ENCODE measurements around the gene SGK1.
A peak's percentile ranks its signal among the peaks of the same experiment; 100 is the strongest.
"Not testable (repeated sequence)": the region's sequence is repeated elsewhere in the genome, so short reads cannot be mapped to it uniquely, and the experiment has no call there.

The SGK1 gene

DNA sequence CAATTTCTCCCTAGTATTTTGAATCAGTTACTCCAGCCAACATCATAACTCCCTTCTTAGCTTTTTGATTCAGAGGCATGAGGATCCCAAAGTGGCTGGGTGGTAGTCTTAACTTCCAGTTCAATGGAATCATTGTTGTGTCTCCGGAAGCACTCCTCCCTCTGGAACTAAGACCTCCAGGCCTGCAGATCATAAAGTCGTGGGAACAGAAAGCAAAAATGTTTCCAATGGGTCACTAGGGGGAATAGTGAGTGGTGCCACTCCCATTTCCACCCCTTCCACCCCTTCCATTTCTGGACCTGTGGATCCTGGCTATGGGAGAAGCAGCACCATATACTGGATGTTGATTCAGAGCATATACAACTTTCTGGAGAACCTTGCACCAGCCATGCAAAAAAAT lies 130.8 kb downstream of the SGK1 start:
- DNase-seq (ENCODE audit: low spot score) = no peak

DNA sequence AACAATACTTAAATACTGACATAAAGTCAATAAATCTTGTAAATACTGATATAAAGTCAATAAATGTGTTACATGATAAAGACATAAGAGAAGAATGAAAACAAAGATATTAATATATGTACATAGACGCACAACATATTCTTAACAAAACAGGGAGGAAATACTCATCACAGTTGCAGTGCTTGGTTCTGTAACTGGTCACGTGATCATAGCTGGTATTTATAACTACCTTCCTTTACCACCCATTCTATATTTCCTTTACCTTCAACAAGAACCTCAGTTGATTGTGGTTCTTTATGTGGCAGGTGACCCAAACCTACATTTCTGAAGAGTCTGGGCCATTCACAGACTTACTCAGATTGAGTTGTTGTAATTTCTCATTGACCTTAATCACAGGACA lies 131.6 kb downstream of the SGK1 start:
- no peak for DNase-seq (ENCODE audit: low spot score)

DNA sequence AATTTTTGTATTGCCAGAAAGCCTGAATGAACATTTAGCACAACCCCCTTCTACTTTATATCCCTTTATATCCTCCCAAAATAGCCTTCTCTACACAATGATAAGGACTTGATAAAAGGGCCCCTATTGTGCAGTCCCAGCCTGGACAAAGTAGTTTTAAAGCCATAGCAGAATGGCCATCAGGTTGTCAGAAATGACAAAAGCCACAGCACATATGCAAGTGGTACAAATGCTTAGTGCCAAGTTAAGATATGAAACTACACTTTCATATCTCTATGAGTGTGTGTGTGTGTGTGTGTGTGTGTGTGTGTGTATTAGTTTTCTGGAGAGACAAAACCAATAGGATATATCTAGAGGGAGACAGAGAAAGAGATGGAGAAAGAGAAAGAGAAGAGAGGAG lies 132.6 kb downstream of the SGK1 start:
- DNase-seq (ENCODE audit: low spot score) = no peak

DNA sequence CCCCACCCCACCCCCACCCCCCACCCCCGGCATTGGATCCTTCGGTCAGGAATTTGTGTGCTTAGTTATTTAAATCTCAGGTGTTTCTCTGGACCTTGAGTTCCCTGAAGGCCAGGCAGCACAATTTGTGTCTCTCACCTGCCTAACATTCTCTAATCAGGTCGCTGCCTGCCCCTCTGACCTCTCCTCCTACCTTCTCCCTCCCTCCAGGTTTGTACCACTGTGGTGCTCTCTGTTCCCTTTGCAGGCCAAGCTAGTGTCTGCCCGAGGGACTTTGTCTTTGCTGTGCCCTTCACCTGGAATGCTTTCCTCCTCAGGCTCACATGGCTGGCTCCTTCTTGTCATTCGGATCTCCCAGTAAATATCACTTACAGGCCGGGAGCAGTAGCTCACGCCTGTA lies 134.1 kb downstream of the SGK1 start:
- no peak for DNase-seq (ENCODE audit: low spot score)

DNA sequence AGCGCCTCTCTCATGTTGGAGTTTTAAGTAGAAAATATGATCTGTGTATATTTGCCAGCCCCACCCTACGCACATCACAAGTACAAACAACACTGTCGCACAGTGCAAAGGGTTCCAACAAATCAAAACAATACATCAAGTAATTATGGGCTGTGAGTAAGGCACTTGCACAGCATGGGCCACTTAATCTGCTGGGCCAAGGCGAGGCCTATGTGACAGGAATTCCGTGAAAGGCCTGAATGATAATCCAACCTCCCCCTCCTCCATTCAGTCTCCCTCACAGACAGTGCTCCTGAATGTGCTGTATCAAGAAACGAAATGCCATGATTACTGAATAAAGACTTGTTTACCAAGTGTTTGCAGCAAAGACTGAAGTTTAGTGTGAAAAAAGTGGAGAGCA lies 135.4 kb downstream of the SGK1 start:
- no peak for DNase-seq (ENCODE audit: low spot score)

DNA sequence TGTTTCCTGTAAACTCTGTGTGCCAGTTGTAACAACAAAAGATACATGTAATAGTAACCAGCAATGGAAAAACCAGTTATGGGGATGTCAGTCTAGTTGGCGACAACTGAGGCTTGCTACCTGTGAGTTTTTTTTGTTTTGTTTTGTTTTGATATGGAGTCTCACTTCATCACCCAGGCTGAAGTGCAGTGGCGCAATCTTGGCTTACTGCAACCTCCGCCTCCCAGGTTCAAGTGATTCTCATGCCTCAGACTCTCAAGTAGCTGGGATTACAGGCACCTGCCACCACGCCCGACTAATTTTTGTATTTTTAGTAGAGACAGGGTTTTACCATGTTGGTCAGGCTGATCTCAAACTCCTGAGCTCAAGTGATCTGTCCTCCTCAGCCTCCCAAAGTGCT lies 136.2 kb downstream of the SGK1 start:
- not testable (repeated sequence) for DNase-seq (ENCODE audit: low spot score)

DNA sequence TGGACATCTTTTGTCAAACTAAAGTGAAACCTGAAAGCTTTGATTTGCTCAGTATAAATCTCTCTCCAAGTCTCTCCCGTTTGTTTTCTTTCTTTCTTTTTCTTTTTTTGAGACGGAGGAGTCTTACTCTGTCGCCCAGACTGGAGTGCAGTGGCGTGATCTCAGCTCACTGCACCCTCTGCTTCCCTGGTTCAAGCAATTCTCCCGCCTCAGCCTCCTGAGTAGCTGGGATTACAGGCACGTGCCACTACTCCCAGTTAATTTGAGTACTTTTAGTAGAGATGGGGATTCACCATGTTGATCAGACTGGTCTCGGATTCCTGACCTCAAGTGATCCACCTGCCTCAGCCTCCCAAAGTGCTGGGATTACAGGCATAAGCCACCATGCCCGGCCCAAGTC lies 136.7 kb downstream of the SGK1 start:
- not testable (repeated sequence) for DNase-seq (ENCODE audit: low spot score)

DNA sequence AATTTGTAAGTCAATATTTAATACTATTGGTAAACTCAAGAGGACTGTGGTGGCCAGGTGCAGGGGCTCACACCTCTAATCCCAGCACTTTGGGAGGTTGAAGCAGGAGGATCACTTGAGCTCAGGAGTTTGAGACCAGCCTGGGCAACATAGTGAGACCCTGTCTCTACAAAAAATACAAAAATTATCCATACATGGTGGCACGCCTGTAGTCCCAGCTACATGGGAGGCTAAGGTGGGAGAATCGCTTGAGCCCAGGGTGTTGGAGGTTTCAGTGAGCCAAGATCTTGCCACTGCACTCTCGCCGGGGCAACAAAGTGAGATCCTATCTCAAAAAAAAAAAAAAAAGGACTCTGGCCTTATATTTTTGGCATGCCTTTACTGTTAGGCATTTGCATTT lies 137.4 kb downstream of the SGK1 start:
- DNase-seq (ENCODE audit: low spot score) = not testable (repeated sequence)

DNA sequence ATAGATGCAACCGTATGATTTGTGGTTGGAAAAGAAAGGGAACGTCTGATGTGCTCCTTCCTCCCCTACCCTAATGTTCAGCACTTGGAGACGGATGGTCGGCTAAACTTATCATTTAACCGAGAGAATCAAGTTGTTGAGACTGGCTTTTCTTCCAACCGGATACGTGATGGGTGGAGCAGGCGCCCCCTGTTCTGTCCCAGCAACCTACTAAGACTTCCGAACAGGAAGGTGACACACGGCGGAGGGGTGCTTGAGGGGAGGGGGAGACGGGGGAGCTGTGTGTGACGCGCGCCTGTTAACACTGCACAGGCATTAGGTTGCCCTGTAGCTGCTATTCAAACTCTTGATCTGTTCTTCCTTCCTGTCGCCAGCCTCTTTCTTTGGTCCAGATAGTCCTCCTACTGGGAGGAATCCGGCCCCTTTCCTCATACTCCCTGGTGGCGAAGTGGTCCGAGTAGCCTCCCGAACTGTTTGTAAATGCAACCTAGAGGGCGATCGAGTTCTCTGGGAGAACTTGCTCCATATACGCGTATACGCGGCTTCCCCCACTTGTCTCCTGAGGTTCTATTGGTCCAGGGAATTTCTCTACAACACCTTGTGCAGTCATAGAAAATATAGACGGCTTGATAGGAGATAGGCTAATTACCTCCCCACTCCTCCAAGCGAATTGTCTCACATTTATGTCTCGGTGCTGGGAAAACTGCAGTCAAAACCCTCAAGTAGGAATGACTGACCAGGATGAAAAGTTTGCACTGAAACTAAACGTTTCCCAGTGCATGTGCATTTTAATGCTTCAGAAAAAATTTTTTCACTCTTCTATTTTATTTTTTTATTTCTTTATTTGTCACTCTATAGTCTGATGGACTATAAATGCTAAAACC lies 139.5 kb downstream of the SGK1 start:
- peak; percentile 95 for DNase-seq (ENCODE audit: low spot score)

DNA sequence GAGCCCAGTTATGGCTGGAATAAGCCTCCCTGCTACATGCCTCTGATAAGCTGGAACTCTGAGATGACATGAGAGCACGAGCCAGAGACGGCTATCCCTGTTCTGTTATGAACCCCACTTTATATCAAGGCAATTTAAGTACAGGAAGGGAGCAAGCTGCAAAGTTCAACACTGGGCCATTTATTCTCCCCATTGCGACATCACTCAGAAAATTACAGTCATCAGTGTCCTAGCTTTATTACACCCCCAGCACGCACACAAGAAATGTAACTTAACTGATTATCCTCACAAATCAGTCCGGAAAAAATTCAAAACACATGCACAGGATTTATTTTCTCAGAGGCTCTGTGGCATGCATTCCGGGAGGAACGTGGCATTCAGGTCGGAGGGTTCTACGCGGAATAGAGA lies 140.2 kb downstream of the SGK1 start:
- DNase-seq (ENCODE audit: low spot score) = peak; percentile 55

DNA sequence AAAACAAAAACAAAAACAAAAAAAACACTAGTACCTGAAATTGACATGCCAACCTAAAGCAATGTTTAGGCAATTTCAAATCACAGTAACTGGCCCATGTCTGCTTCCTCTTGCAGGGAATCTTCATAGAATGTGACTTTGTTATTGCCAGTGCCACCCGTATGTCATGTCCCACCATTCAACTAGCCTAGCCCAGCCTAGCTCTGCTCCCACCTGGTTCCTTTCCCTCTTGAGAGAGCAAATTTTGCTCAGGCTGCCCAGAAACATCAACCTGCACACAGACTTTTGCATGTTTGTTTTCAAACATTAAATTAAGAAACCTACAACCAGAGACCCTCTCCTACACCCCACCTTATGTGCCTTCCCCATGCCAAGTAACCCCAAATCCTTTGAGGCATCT lies 140.7 kb downstream of the SGK1 start:
- DNase-seq (ENCODE audit: low spot score) = no peak

DNA sequence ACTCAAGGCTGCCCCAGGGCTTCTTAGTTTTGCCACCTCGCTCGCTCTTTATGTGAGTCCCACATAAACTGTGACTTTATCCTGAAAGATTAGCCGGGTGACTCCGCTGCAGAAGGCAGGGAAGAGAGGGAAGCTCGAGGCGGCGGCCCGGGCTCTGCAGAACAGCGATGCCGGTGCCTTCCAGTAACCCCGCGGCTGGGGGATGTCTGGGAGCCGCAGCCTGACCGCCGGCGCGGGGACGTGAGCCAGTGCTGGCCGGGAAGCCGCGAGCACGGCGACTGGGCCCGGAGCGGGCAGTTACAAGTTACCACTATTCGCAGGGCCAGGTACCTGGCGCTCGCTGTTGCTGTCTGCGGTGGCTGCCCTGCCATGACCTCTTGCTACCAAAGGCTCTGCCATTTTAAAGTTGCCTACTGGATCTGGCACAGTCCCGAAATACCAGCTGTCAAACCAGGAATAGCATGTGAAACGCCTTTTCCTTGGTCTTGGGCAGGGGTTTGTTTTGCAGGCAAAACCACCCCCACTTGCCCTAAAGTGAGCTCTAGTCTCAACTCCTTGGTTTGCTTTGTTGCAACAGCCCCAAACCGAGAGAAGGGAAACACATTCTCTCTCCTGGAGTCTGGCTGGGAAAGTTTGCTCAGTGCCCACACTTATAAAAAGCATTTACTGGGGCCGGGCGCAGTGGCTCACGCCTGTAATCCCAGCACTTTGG lies 141.5 kb downstream of the SGK1 start:
- no peak for DNase-seq (ENCODE audit: low spot score)

DNA sequence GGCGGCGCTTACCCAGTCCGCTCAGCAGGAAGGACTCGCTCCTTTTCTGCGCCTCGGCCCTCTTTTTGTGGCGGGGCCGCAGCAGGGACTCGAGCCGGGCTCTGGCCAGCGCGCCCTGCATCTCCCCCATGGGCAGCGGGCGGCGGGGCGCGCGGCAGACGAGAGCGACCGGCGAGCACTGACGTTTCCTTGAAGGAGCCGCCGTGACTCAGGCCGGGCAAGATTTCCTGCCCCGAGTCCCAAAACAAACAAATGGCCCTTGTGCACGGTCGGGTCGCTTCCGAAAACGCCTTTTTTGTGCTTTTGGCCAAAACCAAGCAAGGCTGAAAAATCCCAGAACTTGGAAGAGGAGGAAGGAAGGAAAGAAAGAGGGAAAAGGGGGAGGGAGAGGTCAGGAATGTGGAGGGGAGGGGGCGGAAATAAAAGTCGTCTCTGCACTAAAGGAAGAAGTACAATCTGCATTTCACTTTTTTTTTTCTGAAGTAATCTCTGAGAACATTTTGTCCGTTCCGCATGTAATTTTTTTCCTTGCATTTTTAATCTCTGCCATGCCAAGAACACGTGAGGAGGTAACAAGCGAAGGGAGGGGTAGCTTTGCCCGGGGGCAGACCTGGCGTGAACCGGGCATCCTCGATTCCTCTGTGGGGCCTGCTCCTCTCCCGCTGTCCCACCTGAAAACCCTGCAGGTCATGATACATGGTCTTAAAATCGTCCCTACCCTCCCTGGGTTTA lies 142.2 kb downstream of the SGK1 start:
- DNase-seq (ENCODE audit: low spot score) = peak; percentile 82

DNA sequence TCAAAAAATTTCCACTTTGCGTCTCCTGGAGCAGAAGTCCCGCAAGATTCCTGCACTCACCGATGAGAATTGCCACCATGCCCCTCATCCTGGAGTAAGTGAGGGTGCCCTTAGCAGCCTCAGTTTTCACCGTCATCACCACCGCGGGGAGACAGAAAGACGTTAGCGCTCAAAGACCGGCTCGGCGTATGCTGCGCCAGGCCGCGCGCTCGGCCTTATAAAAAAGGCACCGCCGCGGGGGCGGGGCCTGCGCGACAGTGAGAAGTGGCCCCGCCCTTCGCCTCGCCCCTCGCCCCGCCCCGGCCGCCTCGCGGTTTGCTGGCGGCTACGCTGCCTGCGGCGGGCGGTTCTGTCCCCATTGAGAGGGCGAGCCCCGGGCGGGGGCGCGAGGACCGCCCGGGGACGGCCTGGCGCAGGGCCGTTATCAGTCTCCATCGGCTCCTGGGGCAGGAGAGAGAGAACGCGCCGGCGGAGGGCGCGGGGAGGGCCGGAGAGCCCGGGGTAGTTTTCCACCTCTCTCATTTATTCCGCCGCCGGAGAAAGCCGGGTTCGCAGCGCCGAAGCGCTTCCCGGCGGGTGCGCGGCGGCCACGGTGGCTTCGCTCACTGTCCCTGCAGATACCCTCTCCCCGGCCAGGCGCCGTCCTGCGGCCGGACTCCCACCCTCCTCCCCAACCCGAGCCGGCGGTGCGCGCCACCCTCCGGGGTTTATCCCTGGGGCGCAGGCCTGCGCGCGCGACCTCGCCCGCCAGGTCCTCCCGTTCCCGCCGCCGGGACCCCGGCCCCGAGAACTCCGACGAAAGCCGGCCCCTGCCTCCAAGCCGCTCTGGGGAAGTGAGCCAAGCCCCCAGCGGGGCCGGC lies 143.0 kb downstream of the SGK1 start:
- peak; percentile 88 for DNase-seq (ENCODE audit: low spot score)

DNA sequence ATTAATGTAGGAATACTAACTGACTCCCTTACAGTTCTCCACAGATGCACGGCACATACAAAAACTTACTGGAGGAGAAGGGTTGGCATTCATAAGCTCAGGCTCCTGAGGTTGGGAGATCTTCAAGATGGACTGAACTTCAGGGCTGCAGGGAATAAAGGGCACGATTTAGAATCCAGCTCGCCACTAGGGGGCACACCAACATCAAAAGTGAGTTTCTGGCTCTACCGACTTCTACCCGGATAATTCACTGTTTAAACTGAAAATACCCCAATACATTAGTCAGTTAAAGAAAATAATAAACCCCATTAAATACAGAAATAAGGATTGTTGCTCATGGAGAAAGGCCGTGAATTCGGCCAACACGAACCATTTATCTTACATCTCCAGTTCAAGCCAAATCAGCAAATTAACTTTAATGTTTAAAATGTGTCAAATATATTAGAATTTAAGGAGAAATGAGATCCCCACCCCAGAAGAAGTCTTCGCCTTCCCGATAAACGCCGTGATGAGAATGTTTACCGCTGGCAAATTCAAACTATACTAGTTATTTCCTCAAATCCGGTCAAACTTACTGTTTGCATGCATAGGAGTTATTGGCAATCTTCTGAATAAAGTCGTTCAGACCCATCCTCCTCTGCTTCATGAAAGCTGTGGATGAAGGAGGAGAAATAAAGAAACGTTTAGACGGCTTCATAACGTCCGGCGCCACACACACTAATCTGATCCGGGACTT lies 143.8 kb downstream of the SGK1 start:
- DNase-seq (ENCODE audit: low spot score) = peak; percentile 86

DNA sequence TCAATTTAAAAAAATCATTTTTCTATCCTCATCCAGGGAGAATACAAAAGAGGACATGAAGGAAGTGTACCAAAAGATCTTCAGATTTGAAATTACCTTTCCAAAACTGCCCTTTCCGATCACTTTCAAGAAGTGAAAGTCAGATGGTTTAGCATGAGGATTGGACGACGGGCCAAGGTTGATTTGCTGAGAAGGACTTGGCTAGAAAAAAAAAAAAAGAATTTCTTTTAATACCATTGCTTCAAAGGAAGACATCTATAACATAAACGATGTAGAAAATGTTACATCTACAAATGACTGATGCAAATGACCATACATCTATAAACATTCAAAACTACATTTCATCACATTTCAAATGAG lies 144.6 kb downstream of the SGK1 start:
- no peak for DNase-seq (ENCODE audit: low spot score)

DNA sequence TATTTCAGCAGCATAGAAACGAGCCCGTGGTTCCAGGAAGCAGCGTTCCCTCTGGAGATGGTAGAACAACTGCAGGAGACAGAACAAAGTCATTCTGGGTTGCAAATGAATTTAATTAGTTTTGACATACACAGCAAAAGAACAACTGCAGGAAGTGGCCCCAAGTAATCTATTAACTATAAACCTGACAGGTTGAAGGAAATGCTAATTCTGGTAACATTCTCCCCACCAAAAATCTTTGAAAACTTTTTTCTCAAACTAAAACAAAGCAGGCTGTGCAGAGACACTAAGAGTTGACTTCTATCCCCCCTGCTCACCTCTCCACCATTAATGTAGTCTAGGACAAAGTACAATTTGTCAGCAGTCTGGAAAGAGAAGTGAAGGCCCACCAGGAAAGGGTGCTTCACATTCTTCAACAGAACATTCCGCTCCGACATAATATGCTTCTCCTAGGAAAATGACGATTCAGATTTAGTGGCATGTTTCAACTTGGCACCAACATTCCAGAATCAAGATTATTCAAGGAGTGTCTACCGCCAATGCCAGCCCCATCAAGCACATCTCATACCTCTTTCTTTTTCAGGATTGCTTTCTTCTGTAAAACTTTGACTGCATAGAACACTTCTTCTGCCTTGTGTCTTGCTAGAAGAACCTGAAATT lies 145.1 kb downstream of the SGK1 start:
- no peak for DNase-seq (ENCODE audit: low spot score)

DNA sequence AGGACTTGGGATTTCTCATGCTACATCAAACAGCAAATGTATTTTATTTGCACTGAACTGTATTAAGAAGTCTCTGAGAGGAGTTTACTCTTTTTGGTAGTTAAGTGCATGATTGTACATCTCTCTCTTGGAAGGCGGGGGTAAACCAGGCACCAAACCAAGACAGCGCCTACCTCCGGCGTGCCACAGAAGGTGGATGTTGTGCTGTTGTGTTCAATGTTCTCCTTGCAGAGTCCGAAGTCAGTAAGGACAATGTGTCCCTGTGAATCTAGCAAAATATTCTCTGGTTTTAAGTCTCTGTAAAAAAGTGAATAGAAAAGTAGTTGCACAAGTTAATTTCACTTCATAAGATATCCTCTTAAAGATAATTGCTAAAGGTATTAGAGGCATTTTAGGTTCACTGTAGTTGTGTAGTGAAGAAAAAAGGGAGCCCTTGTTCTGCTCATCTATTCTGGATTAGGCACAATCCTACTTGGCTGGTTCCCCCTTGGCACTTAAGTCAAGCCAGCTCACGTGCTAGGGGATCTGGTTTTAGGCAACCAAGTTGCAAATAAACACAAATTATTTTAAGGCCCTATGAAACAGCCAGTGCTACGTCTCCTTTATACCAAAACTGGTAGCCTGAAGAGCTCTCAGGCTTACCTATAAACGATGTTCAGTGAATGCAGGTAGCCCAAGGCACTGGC lies 145.7 kb downstream of the SGK1 start:
- no peak for DNase-seq (ENCODE audit: low spot score)

DNA sequence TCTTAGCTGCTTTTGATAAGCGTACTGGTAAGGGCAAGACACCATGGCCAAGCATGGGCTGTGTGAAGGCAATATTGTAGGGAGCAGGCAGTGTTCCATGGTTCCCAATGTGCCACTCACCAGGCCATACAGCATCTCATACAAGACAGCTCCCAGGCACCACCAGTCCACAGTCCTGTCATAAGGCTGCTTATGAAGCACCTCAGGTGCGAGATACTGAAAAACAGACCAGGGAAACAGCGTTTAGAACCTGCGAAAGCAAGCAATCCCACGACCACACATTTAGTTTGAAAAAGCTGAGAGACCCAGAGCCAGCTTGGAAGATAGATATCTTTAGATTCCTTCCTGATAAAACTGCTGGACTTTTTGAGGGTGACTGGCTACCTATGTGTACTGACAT lies 146.4 kb downstream of the SGK1 start:
- no peak for DNase-seq (ENCODE audit: low spot score)

DNA sequence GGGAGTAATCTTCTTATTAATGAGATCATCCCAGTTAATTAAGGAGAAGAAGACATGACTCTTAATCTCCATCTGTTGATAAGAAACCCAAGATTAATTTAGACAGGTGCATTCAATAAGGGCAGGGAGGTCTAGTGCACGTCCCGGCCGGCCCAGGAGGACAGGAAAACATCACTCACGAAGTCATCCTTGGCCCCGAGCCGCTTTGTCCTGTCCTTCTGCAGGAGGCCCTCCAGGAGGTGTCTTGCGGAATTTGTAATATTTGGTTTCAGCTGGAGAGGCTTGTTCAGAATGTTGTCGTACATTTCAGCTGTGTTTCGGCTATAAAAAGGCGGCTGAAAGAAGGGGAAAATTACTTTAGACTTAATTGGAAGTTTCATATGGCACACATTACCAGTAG lies 147.1 kb downstream of the SGK1 start:
- DNase-seq (ENCODE audit: low spot score) = no peak

Measured in RKO (cell line).